DND-41 (cell line): ENCODE results near the gene TMEM39A.

Experiments used
- ATAC-seq: fragments of 200-7000 bp; cut with Tn5 transposase; 3 replicates; pipeline ENCODE4 v1.9.1; 2021; ENCODE audit warnings: low read depth; ENCODE audit not compliant: insufficient read depth
- DNase-seq: peaks from one replicate; pipeline ENCODE4 v3.0.0-alpha.2; 2020
- H2AFZ ChIP-seq: 2 replicates; pipeline ENCODE4 v1.6.0; 2012; ENCODE audit warnings: low read depth, low read length
- H3K27ac ChIP-seq: 2 replicates; pipeline ENCODE4 v1.5.1; 2012; ENCODE audit warnings: low read length, inconsistent platforms
- H3K27me3 ChIP-seq: fragments of 200-600 bp; sonication (generic); 2 replicates; pipeline ENCODE4 v1.6.0; 2012; ENCODE audit warnings: low read length, mild to moderate bottlenecking, inconsistent platforms; ENCODE audit not compliant: insufficient read depth, poor library complexity
- H3K36me3 ChIP-seq: 2 replicates; pipeline ENCODE4 v1.5.1; 2012; ENCODE audit warnings: low read length, inconsistent platforms; ENCODE audit not compliant: insufficient read depth
- H3K4me1 ChIP-seq: 2 replicates; pipeline ENCODE4 v1.5.1; 2012; ENCODE audit warnings: mild to moderate bottlenecking, low read length; ENCODE audit not compliant: insufficient read depth
- H3K4me2 ChIP-seq: 2 replicates; pipeline ENCODE4 v1.6.0; 2012; ENCODE audit warnings: mild to moderate bottlenecking, moderate library complexity, low read length, inconsistent platforms; ENCODE audit not compliant: insufficient read depth
- H3K4me3 ChIP-seq, 2 experiments: fragments of 200-600 bp in 1 of 2; shearing (Covaris generic) in 1 of 2; 2 replicates each; pipeline ENCODE4 v1.5.1; 2012 to 2016; ENCODE audit warnings: inconsistent platforms in 2 of 2, low read length in 2 of 2, mild to moderate bottlenecking in 2 of 2, low read depth in 1 of 2, moderate library complexity in 1 of 2
- H3K79me2 ChIP-seq: 2 replicates; pipeline ENCODE4 v1.6.0; 2012; ENCODE audit warnings: low read length, inconsistent platforms; ENCODE audit not compliant: insufficient read depth
- H3K9ac ChIP-seq: 2 replicates; pipeline ENCODE4 v1.6.0; 2012; ENCODE audit warnings: low read depth, mild to moderate bottlenecking, inconsistent platforms, low read length, moderate library complexity
- H3K9me3 ChIP-seq: 2 replicates; pipeline ENCODE4 v1.5.1; 2012; ENCODE audit warnings: low read length, moderate library complexity, mild to moderate bottlenecking, inconsistent platforms; ENCODE audit not compliant: insufficient read depth, severe bottlenecking
- H4K20me1 ChIP-seq: 2 replicates; pipeline ENCODE4 v1.6.0; 2012; ENCODE audit warnings: low read length; ENCODE audit not compliant: insufficient read depth
- EZH2 ChIP-seq: IDR thresholded peaks from 3 replicates; pipeline ENCODE4 v1.6.1; 2012; ENCODE audit warnings: borderline replicate concordance, low read depth, mild to moderate bottlenecking, moderate library complexity, low read length, inconsistent platforms; ENCODE audit not compliant: severe bottlenecking
- TF ChIP-seq, protein P1 (sequence below): IDR thresholded peaks from 2 replicates; pipeline ENCODE4 v1.5.1; 2012; ENCODE audit warnings: borderline replicate concordance, low read length, moderate library complexity, mild to moderate bottlenecking; ENCODE audit not compliant: poor library complexity, severe bottlenecking; ENCODE audit errors: extremely low read depth

Gene TMEM39A

DNA sequence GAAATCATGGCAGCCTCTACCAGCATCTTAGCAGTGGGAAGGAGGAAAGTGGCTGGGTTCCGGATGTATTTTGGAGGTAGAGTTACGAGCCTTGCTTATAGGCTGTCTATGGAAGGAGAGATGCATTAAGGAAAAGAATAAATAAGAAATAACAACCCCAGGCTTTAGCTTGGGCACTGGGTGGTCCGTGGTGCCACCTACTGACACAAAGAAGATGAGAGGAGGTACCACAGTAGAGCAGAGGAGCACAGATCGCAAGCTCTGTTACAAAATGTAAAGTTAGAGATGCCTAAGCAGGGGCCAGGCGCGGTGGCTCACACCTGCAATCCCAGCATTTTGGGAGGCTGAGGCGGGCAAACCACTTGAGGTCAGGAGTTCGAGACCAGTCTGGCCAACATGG lies 74.8 kb downstream of the TMEM39A start:
- Histone ChIP-seq H3K4me3 (no peak overlapping the region), H3K9me3 (no peaks in the 10 kb centered on the region), H3K4me1 (no peaks in the 10 kb centered on the region), H3K9ac (no peak overlapping the region), H3K27ac (no peak overlapping the region), H3K36me3 (no peaks in the 10 kb centered on the region), H4K20me1 (no peaks in the 10 kb centered on the region), H3K79me2 (no peaks in the 10 kb centered on the region), H2AFZ (no peak overlapping the region), H3K4me2 (no peak overlapping the region), H3K27me3 (no peaks in the 10 kb centered on the region)
- TF ChIP-seq, protein P1, sequence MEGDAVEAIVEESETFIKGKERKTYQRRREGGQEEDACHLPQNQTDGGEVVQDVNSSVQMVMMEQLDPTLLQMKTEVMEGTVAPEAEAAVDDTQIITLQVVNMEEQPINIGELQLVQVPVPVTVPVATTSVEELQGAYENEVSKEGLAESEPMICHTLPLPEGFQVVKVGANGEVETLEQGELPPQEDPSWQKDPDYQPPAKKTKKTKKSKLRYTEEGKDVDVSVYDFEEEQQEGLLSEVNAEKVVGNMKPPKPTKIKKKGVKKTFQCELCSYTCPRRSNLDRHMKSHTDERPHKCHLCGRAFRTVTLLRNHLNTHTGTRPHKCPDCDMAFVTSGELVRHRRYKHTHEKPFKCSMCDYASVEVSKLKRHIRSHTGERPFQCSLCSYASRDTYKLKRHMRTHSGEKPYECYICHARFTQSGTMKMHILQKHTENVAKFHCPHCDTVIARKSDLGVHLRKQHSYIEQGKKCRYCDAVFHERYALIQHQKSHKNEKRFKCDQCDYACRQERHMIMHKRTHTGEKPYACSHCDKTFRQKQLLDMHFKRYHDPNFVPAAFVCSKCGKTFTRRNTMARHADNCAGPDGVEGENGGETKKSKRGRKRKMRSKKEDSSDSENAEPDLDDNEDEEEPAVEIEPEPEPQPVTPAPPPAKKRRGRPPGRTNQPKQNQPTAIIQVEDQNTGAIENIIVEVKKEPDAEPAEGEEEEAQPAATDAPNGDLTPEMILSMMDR: no peak
- TF ChIP-seq EZH2: no peak
- DNase-seq (no peak), ATAC-seq (no peak)

DNA sequence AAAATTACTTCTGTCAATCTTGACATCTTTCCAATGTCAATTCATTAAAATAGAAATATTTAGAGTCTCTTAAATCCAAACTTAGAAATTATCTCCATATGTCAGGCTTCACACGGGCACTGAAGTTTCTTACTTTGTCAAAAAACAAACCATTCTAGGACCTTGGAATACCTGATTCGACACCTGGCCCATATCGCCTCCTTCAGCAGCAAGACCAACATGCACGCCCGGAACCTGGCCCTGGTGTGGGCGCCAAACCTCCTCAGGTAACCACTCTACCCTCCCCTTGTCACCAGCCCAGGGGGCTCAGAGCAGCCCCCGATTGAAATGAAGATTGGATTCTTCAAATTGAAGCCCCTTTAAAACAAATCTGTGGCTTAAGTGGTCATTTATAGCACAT lies 81.3 kb downstream of the TMEM39A start:
- Histone ChIP-seq H3K79me2 (no peaks in the 10 kb centered on the region), H4K20me1 (no peaks in the 10 kb centered on the region), H3K4me2 (no peak overlapping the region), H3K4me3 (no peak overlapping the region), H3K9ac (no peak overlapping the region), H3K4me1 (no peaks in the 10 kb centered on the region), H3K27me3 (no peaks in the 10 kb centered on the region), H3K9me3 (no peaks in the 10 kb centered on the region), H3K36me3 (no peaks in the 10 kb centered on the region), H3K27ac (no peak overlapping the region), H2AFZ (no peak overlapping the region)
- TF ChIP-seq, protein P1: no peak
- no peak for DNase-seq
- ATAC-seq: no peak

DNA sequence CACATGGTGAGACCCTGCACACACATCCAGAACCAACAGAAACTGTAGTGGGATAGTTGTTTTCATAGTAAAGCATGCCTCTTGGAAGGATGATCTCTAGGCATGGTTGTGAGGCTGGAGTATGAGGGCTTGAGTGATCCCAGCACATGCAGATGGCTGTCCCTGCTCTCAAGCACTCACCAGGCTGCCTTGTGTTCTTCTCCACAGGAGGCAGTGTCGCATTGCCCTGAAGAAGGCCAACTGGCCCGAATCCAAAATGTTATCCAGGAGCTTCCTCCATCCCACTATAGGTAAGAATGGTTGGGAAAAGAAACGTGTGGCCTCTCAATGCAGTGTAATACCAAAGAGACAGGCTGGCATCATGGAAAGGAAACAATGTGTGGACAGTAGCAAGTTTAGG lies 82.7 kb downstream of the TMEM39A start:
- TF ChIP-seq, protein P1: no peak
- no peak for TF ChIP-seq EZH2
- DNase-seq: no peak
- H3K4me1 ChIP-seq: no peaks in the 10 kb centered on the region

More for the DNA sequence above, 82.7 kb downstream of the TMEM39A start:
- Histone ChIP-seq H3K36me3 (no peaks in the 10 kb centered on the region), H3K27me3 (no peaks in the 10 kb centered on the region), H3K4me2 (no peak overlapping the region), H3K79me2 (no peaks in the 10 kb centered on the region), H3K27ac (no peak overlapping the region), H3K4me3 (no peak overlapping the region), H2AFZ (no peak overlapping the region), H3K9ac (no peak overlapping the region), H4K20me1 (no peaks in the 10 kb centered on the region), H3K9me3 (no peaks in the 10 kb centered on the region)
- no peak for ATAC-seq
